HG02943 (cell line): ENCODE data around the gene NME5.

Experiments
- ATAC-seq: cut with Tn5 transposase; IDR thresholded peaks from one replicate; pipeline ENCODE4 v1.9.1; 2021; ENCODE audit warnings: mild to moderate bottlenecking, low read depth, moderate library complexity; ENCODE audit not compliant: unreplicated experiment

NME5 gene

DNA sequence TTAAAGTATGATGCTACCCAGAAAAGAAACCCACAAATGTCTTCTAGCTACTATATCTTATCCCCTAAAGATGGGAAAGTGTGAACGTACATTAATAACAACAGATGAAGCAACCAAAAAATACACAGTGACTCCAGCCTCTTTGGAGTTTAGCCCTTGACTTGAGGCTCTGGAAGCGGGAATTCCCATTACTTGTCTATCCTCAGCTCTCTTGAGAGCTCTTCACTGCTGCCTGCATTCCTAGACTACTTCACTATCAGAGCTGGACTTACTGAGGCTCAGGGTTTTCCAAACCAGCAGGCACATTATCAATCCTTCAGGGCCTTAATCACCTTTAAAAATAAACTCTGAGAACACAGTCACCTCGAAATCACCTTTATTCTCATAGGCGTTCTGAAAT is 1.0 kb upstream of the NME5 start:
- ATAC-seq: no peak

- no peak for ATAC-seq
These were observed 508 bp upstream of the NME5 start for GRCh38 chr5:138139781-138140090.

GRCh38 chr5:138132543-138132942 is 6.7 kb downstream of the NME5 start:
- no peak for ATAC-seq

GRCh38 chr5:138129347-138129746 is 9.9 kb downstream of the NME5 start:
- no peak for ATAC-seq

DNA sequence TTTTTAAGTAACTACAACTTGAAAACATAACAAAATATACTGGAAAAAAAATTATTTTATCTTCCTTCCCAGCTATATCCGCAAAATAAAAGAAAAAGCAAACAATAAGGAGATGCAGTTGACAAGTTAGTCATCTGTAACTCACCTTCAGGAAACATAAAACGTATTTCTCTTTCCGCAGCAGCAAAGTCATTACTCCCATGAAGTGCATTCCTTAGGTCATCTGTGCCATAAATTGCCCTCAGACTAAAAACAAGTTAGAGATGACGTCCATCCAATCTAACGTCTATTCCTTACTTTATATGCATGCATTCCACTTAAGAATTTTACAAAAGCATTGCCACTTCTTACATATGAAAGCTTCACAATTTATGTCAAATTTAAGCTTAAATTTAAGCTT is 10.9 kb downstream of the NME5 start:
- no peak for ATAC-seq

DNA sequence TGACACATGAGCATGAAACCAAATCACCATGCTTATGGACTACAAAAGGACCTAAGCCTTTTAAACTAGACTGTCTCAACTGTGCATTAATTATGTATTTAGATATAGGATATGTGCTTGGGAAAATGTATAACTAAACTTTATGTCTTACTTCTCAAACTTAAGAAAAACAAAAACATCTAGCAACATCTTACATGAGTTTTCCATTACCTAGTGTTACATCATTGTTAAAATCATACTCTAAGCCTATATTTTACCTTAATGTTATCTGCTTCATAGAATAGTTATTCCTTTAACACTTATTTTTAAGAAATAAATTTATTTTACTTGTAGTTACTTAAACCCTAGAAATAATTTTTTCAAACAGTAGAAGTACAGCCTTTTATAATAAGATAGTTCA is 24.0 kb downstream of the NME5 start:
- no peak for ATAC-seq

DNA sequence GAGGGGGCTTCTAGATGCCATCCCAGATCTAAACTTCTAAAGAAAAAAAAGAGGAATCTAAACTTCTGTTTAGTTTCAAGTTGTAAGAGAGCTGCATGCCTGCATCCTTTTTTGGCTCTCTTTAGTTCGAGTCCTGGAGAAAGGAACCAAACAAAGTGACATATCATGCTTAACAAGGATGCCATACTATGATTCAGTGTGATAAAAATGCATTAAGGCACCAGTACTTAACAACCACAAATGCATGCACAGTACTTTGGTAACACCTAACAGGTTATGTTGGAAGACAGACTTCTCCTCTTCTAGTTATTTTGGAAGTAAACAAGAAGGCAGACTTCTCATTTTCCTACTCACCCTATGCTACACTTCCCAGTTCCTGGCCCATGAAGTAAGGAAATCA is 27.3 kb downstream of the NME5 start:
- no peak for ATAC-seq

DNA sequence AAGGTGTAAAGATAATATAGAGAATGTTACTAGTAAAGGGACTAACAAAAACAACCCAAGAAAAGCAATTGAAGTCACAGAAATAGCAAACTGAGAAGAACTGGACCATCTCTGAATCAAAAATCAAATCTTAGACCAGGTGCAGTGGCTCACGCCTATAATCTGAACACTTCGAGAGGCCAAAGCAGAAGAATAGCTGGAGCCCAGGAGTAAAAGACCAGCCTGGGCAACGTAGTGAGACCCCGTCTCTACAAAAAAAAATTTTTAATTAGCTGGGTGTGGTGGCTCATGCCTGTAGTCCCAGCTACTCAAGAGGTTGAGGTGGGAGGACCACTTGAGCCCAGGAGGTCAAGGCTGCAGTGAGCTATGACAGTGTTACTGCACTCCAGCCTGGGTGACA is 28.0 kb downstream of the NME5 start:
- no peak for ATAC-seq

GRCh38 chr5:138110266-138110963 is 28.8 kb downstream of the NME5 start:
- ATAC-seq: no peak

- no peak for ATAC-seq
These were observed 29.6 kb downstream of the NME5 start for GRCh38 chr5:138109463-138110265.

GRCh38 chr5:138107213-138107612 is 32.0 kb downstream of the NME5 start:
- ATAC-seq: no peak

GRCh38 chr5:138105709-138106108 is 33.5 kb downstream of the NME5 start:
- no peak for ATAC-seq

DNA sequence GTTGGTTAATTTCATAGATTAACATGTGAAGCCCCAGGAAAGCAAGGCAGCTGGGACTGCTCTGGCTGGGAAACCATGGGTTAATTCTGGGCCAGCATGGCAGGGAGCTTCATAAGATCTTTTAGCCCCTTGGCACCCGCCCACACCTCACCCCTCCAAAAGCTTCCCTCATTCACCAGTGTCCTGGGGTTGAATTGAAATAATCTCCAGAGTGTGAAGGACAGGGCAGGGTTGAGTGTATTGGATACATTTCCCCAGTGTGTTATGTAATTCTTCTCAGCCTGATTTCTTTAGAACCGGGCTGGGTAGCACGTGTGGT is 36.0 kb downstream of the NME5 start:
- no peak for ATAC-seq

- ATAC-seq: no peak
These were observed 36.5 kb downstream of the NME5 start for GRCh38 chr5:138102454-138103318.

DNA sequence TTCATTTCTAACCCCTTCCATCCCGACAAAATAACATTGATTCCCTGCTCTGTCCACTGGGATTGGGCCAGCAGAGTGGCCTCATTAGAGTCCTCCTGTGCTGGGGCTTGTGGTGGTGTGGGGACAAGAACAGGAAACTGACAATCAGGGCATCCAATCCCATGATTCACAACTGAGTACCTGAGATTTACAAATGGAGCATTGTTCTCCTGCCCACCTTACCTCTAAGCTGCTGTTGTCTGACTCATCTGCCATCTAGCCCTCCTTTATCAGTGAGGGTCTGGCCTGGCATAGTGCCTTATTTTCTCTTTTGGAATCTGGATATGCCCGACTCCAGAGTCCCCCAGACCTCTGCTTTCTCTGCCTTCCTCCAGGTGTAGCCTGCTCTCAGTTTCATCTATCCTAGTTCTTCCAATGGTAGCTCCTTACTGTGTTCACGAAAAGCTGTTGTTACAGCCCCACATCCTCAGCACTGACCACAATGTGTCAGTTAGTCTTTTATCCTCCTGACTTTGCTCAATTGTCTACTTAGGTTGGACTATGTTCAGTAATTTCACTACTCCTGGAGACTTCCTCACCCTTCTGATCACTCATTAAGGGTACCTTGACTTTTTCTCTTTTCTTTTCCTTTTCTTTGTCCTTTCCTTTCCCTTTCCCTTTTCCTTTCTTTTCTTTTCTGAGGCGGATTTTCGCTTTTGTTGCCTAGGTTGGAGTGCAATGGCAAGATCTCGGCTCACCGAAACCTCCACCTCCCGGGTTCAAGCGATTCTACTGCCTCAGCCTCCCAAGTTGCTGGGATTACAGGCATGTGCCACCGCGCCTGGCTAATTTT is 42.0 kb downstream of the NME5 start:
- no peak for ATAC-seq

DNA sequence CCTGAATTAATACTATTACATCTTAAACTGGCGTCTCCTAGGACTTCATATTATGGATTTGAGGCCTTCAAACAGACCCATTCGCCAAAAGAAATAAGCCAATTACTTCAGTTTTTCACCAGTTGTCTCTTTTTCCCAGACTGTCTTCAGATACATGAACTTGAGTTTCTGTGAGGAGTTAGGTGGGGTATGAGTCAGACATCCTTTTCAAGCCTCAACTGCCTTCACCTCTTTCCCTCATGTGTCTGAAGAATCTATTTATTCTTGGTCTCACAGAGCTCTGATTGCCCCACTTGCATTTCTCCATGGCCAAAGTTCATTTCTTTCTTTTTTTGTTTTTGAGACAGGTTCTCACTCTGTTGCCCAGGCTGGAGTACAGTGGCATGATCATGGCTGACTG is 42.9 kb downstream of the NME5 start:
- ATAC-seq: no peak

DNA sequence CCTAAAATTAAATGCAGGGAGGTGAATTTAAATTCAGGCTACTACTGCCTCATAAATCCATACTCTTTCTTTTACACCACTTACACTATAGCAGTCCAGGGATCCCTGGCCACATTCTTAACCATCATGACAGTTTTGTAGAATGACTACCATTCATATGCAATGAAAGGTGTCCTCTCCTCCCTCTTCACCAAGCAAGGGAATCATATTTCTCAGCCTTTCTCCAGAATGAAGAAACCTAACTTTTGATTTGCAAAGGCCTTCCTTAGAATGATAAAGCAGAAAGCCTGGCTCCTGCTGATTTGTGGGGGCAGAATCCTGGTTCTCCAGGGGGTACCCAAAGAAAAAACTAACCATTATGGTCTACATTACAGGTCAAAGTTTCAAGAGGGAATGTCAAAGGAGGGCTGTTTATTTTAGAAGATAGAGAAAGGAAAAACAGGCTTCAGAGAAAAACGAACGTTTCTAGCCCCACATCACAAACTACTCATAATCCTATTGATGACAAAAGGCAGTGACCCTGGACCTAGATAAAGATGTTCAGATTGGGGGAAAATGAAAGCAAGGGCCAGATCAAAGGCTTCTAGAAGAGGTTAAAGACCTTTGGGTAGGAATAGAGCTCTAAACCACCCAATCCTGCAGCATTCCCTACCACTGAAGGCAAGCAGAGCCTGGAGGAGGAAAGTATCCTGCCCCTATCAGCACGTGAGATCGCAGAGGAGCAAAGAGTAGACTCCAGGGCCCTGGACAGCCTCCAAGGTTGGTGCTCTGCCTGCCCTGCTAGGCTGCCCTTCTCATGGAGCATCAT is 43.9 kb downstream of the NME5 start:
- no peak for ATAC-seq

DNA sequence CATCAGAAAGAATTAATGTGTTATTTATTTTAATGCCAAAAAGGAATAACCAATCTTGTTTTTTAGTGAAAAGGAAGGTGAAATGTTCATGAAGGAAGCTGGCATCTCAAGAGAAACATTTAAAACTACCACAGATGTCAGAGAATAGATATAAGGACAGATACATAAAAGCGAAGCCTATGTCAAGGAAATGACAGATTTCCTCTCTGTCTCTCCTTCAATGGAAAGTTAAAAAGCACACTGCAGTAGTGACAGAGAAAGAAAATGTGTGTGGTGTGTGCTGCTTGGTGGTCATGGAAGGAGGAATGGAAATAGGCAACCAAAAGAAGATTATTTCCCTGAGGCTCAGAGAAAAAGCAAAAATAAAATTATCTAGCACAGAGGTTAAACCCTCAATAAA is 46.2 kb downstream of the NME5 start:
- ATAC-seq: no peak

- ATAC-seq: no peak
These were observed 46.9 kb downstream of the NME5 start for GRCh38 chr5:138092301-138092700.

- no peak for ATAC-seq
These were observed 47.5 kb downstream of the NME5 start for GRCh38 chr5:138091685-138092084.
